ENCODE data around the gene EIF4EBP3. TPM values are rescaled to one million over a fixed set of nuclear protein-coding genes. Genes with fewer than 3 reads are reported as not detected.

Gene EIF4EBP3
- total and polyA plus RNA-seq, 9 of the 15 experiments (the other 6 are each of a cell fraction or from before 2014, with no cell fraction given) = 1.3 to 7.5 (median 3.8) TPM

DNA sequence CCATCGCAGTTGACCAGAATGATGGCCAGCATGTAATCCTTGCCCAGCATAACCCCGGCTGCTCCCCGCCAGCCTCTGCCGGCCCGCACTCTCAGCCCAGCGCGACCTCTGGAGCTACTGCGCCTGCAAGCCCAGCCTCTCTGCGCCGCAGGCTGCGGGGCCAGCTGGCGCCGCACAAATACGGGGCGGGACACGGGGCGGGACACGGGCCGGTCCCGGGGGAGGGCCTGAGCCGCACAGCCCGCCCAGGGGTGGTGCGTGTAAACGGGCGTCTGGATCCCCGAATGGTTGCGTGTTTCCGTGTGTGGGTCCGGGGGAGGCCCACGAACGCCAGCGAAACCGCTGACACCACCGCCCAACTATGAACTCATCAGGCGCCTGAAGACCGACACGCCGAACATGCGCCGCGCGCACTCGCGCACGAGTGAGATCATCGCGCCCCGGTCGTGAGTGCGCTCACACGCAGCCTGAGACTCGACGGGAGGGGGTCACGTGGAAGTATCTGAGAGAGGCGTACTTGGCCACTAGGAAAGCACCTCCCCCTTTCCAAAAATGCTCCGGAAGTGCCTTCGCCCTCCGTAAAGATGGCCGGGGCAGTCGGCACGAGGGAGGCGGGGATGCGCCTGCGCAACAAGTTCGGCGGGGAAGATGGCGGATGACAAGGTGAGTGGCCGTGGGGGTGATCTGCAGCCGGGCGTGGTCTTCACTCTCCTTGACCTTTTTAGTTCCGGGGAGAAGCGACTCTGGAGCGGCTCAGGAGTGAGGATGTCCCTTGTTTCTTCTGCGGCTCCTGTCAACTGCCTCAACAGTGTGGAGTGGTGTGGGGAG lies 16.9 kb downstream of the EIF4EBP3 start, which contains the start of the genes APBB3 and SLC35A4 (continued):
- TF ChIP-seq HNRNPUL1 (IDR thresholded peaks at IDR 0.05; ENCODE audit: low read length) = no peak
- TF ChIP-seq MEF2A (IDR thresholded peaks at IDR 0.05; ENCODE audit: control insufficient read depth, low read depth, low read length) = 0 out of 2 replicates have a peak, but pooled peaks have one; percentile 21
- TF ChIP-seq, protein P1, sequence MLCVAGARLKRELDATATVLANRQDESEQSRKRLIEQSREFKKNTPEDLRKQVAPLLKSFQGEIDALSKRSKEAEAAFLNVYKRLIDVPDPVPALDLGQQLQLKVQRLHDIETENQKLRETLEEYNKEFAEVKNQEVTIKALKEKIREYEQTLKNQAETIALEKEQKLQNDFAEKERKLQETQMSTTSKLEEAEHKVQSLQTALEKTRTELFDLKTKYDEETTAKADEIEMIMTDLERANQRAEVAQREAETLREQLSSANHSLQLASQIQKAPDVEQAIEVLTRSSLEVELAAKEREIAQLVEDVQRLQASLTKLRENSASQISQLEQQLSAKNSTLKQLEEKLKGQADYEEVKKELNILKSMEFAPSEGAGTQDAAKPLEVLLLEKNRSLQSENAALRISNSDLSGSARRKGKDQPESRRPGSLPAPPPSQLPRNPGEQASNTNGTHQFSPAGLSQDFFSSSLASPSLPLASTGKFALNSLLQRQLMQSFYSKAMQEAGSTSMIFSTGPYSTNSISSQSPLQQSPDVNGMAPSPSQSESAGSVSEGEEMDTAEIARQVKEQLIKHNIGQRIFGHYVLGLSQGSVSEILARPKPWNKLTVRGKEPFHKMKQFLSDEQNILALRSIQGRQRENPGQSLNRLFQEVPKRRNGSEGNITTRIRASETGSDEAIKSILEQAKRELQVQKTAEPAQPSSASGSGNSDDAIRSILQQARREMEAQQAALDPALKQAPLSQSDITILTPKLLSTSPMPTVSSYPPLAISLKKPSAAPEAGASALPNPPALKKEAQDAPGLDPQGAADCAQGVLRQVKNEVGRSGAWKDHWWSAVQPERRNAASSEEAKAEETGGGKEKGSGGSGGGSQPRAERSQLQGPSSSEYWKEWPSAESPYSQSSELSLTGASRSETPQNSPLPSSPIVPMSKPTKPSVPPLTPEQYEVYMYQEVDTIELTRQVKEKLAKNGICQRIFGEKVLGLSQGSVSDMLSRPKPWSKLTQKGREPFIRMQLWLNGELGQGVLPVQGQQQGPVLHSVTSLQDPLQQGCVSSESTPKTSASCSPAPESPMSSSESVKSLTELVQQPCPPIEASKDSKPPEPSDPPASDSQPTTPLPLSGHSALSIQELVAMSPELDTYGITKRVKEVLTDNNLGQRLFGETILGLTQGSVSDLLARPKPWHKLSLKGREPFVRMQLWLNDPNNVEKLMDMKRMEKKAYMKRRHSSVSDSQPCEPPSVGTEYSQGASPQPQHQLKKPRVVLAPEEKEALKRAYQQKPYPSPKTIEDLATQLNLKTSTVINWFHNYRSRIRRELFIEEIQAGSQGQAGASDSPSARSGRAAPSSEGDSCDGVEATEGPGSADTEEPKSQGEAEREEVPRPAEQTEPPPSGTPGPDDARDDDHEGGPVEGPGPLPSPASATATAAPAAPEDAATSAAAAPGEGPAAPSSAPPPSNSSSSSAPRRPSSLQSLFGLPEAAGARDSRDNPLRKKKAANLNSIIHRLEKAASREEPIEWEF (CRISPR knock-in tag; IDR thresholded peaks at IDR 0.05) = no peak
- TF ChIP-seq, protein P2, sequence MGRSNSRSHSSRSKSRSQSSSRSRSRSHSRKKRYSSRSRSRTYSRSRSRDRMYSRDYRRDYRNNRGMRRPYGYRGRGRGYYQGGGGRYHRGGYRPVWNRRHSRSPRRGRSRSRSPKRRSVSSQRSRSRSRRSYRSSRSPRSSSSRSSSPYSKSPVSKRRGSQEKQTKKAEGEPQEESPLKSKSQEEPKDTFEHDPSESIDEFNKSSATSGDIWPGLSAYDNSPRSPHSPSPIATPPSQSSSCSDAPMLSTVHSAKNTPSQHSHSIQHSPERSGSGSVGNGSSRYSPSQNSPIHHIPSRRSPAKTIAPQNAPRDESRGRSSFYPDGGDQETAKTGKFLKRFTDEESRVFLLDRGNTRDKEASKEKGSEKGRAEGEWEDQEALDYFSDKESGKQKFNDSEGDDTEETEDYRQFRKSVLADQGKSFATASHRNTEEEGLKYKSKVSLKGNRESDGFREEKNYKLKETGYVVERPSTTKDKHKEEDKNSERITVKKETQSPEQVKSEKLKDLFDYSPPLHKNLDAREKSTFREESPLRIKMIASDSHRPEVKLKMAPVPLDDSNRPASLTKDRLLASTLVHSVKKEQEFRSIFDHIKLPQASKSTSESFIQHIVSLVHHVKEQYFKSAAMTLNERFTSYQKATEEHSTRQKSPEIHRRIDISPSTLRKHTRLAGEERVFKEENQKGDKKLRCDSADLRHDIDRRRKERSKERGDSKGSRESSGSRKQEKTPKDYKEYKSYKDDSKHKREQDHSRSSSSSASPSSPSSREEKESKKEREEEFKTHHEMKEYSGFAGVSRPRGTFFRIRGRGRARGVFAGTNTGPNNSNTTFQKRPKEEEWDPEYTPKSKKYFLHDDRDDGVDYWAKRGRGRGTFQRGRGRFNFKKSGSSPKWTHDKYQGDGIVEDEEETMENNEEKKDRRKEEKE (IDR thresholded peaks at IDR 0.05; ENCODE audit: borderline replicate concordance in 1 of 2, control insufficient read depth in 1 of 2, low read depth in 2 of 2, low read length in 1 of 2) = peak in 1 of 2 experiments; percentile 78; a peak in 1 of 4 replicates
- TF ChIP-seq KHSRP (IDR thresholded peaks at IDR 0.05) = peak; percentile 72
- TF ChIP-seq, protein P3, sequence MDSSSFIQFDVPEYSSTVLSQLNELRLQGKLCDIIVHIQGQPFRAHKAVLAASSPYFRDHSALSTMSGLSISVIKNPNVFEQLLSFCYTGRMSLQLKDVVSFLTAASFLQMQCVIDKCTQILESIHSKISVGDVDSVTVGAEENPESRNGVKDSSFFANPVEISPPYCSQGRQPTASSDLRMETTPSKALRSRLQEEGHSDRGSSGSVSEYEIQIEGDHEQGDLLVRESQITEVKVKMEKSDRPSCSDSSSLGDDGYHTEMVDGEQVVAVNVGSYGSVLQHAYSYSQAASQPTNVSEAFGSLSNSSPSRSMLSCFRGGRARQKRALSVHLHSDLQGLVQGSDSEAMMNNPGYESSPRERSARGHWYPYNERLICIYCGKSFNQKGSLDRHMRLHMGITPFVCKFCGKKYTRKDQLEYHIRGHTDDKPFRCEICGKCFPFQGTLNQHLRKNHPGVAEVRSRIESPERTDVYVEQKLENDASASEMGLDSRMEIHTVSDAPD (CRISPR knock-in tag; IDR thresholded peaks at IDR 0.05) = no peak
- TF ChIP-seq ESRRA (IDR thresholded peaks at IDR 0.05; ENCODE audit: borderline replicate concordance, low read depth) = peak; percentile 70
- peak; percentile 64; the same call in 1 of the 2 replicates for TF ChIP-seq ETS1 (conservative IDR thresholded peaks at IDR 0.05; ENCODE audit: control insufficient read depth, low read depth, low read length)
- peak; percentile 100 for TF ChIP-seq TARDBP (IDR thresholded peaks at IDR 0.05)
- 0 out of 2 replicates have a peak, but pooled peaks have one; percentile 66 for TF ChIP-seq RUNX1 (IDR thresholded peaks at IDR 0.05; ENCODE audit: low read depth)
